Endothelial cell of umbilical vein (primary cell): ENCODE results near the gene TADA2A.

Experiments
- CTCF ChIP-seq, 2 donors: IDR thresholded peaks; 1 replicate in 1 of 2; 2 replicates in 1 of 2; pipeline ENCODE4 v1.5.1; 2011; ENCODE audit warnings: low read length in 2 of 2, mild to moderate bottlenecking in 2 of 2, moderate library complexity in 2 of 2, control low read depth in 1 of 2, inconsistent platforms in 1 of 2, low read depth in 1 of 2; ENCODE audit not compliant: insufficient read depth in 1 of 2; ENCODE audit errors: extremely low read depth in 1 of 2
- EZH2 ChIP-seq: IDR thresholded peaks from 2 replicates; pipeline ENCODE4 v1.6.1; 2012; ENCODE audit warnings: borderline replicate concordance, low read depth, mild to moderate bottlenecking, moderate library complexity, low read length, inconsistent platforms; ENCODE audit not compliant: severe bottlenecking
- JUN ChIP-seq: IDR thresholded peaks from 2 replicates; pipeline ENCODE4 v1.6.1; 2011; ENCODE audit warnings: borderline replicate concordance, low read depth; ENCODE audit not compliant: insufficient read length, insufficient read depth
- MAX ChIP-seq: IDR thresholded peaks from 2 replicates; pipeline ENCODE4 v1.6.1; 2011; ENCODE audit not compliant: insufficient read depth, insufficient read length
- POLR2A ChIP-seq: IDR thresholded peaks from 2 replicates; pipeline ENCODE4 v1.6.1; 2012; ENCODE audit warnings: low read depth, mild to moderate bottlenecking, control low read depth, low read length
- POLR2AphosphoS5 ChIP-seq: IDR thresholded peaks from 2 replicates; pipeline ENCODE4 v1.6.1; 2012; ENCODE audit warnings: low read depth, mild to moderate bottlenecking, control low read depth, low read length, moderate library complexity; ENCODE audit not compliant: insufficient read depth

GRCh38 chr17:37447641-37448040, 41.0 kb downstream of the TADA2A start:
- TF ChIP-seq POLR2A (no peak), CTCF (IDR thresholded peaks at IDR 0.05; ENCODE audit: extremely low read depth in 1 of 2, insufficient read depth in 1 of 2, low read depth in 1 of 2, low read length in 2 of 2) (no peak), MAX (no peak), EZH2 (no peak), JUN (no peak), POLR2AphosphoS5 (no peak)
